HG02840 (cell line): Measurements from ENCODE around the gene DNAJB6.

Source experiments
- ATAC-seq: cut with Tn5 transposase; IDR thresholded peaks from one replicate; pipeline ENCODE4 v1.9.1; 2021; ENCODE audit warnings: mild to moderate bottlenecking, moderate library complexity, moderate number of reproducible peaks; ENCODE audit not compliant: unreplicated experiment, low FRiP score

DNAJB6 gene

GRCh38 chr7:157362729-157363128 is 25.9 kb downstream of the DNAJB6 start:
- no peak for ATAC-seq

DNA sequence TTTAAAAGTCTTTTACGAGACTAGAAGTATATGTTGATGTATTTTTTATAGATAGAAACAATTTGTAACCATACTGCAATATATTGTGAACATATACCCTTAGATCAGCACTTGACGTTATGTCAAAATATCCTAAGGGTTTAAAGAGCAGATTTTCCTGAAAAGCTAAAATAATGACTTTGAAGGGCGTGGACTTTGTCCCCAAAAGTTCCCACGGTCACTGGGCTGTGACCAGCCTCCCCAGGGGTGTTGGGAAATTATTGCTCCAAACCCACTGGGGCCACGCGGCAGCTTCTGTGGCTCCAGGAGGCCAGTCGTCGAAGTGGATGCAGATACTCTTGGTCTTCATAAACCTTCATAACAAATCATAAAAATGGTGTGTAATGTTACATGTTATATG is 29.9 kb downstream of the DNAJB6 start:
- ATAC-seq: no peak

DNA sequence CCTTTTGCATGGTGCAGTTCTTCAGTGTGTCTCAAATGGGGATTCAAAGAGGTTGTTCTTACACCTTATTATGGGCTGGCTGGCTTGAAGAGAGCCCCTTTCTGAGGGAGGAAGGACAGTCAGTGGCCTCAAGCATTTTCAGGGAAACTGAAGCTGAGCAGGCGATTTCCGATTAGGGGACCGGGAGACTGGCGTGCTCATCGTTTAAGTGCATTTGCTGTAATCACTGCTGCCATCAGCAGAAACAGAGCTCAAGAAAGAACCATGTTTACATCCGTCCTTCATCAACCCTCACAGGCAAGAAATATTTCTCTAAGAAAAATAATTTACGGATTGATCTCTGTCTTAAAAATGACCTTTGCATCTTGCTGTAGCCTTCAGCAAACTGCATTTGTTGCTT is 32.2 kb downstream of the DNAJB6 start:
- ATAC-seq: no peak

GRCh38 chr7:157370742-157371141 is 33.9 kb downstream of the DNAJB6 start:
- ATAC-seq: no peak

- ATAC-seq: no peak
Measured at GRCh38 chr7:157371296-157371695, 34.5 kb downstream of the DNAJB6 start.

DNA sequence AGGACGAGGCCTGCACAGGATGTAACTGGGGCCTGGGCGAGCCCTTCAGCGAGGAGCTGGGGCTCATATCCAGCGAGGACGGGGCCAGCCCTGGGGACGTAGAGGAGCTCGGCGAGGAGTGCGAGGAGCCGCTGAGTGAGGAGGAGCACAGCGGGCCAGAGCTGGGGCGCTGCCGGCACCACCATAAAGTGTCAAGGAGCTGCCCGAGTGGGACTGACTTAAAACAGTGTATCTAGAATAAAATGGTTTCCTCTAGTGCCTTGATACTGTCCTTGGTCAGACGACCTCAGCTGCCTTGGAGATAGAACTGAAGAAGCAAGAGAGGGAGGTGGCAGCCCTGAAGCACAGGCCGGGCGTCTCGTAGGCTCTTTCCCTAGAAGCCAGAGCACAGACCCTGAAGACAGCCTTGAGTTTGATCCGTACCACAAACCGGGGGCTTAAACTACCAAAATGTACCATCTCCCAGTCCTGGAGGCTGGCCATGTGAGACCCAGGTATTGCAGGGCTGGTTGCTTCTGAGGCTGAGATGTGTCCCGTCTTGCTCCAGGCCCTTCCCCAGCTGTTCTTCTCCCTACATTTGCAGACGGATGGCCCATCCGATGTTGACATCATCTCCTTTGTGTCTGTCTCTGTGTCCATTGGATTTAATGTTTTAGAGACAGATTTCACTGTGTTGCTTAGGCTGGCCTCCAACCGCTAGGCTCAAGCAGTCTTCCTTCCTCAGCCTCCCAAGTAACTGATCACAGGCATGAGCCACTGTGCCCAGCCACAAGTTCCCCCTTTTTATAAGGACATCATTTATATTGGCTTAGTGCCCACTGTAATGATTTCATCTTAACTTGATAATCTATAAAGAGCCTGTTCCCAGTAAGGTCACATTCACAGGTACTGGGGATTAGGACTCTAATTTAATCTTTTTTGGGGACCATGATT is 35.8 kb downstream of the DNAJB6 start:
- ATAC-seq: no peak

DNA sequence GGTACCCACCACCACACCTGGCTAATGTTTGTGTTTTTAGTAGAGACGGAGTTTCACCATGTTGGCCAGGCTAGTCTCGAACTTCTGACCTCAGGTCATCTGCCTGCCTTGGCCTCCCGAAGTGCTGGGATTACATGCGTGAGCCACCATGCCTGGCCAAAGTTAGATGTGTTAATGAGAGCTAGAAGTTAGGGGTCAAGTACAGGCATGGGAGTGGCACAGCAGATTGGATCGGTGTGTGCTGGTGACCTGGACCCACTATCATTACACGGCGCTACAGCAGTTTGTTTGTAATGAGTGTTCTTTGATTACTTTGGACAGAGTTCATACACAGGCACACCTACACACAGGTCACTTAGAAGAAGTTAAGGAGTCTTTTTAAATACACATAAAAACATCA is 36.7 kb downstream of the DNAJB6 start:
- no peak for ATAC-seq

- no peak for ATAC-seq
Measured at GRCh38 chr7:157375410-157375809, 38.6 kb downstream of the DNAJB6 start.

DNA sequence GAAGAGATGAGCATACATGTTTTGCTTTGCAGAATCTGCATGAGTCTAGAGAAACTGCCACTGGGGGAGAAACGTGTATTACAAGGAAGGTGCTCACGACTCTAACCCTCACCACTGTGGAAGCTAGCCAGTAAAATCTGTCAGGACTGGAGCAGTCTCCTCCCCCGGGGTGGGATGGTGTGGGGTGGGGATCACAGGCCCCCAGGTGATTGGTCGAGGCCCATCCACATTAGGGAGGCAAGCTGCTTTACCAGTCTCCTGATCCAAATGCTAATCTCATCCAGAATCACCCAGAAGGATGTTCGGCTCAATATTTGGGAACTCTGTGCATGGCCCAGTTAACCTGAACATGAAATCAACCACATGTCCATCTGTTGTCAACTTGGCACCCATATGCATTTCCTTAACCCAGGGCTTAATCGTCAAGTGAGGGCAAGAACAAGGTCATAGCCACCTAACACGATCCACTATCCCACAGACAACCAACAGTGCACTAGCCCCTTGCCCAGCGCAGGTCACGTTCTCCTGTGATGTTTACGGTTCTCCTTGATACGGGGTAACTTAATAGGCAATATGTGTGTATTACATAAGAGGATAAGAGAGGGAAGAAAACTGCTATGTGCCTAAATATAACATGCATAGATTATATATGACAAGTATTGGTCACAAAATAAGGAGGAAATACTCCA is 40.8 kb downstream of the DNAJB6 start:
- ATAC-seq: no peak

DNA sequence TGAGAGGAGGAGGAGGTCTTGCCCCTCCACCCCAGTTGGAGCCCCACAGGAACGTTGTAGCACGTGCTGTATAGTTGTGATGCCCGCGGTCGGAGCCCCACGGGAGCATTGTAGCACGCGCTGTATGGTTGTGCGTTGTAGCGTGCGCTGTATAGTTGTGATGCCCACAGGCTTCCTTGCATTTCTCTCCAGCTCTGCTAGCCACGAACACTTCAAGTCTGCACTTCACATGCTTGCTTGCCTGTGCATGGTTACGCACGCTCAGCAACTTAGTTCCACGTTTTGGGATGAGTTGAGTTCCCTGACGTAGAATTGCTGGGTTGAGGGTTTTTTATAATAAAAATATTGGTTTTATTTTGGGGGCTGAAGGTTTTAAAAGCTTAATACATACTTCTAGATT is 41.6 kb downstream of the DNAJB6 start:
- no peak for ATAC-seq

DNA sequence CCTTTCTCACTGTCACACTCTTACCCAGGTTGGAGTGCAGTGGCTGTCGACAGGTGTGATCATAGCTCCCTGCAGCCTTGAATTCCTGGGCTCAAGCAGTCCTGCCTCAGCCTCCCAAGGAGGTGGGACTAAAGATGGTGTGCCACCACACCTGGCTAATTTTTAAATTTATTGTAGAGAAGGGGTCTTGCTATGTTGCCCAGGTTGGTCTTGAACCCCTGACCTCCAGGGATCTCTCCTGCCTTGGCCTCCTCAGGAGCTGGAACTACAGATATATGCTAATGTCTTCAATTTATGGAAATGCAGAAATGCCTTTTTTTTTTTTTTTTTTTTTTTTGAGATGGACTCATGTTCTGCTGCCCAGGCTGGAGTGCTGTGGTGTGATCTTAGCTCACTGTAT is 42.7 kb downstream of the DNAJB6 start:
- ATAC-seq: no peak

- ATAC-seq: no peak
Measured at GRCh38 chr7:157380416-157380815, 43.6 kb downstream of the DNAJB6 start.

- ATAC-seq: no peak
Measured at GRCh38 chr7:157383868-157384267, 47.1 kb downstream of the DNAJB6 start.

- no peak for ATAC-seq
Measured at GRCh38 chr7:157384301-157384700, 47.5 kb downstream of the DNAJB6 start.

GRCh38 chr7:157386979-157387800 is 50.4 kb downstream of the DNAJB6 start:
- ATAC-seq: no peak

DNA sequence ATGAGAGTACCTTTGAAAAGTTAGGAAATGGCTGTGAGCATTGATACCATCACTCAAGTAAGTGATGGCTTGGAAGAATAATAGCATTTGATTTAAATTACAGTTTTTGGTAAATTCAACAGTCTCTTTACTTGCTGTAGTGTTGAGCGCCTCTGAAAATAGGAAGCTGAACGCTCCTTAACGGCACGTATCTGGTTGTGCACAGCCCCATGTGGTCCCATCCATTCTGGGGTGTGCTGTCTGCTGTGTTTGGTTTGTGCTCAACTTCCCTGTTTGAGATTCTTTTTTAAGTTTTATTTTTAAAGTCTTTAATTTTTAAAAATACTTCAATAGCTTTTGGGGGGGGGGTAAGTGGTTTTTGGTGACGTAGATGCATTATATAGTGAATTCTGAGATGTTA is 51.5 kb downstream of the DNAJB6 start:
- ATAC-seq: no peak

GRCh38 chr7:157389951-157390730 is 53.3 kb downstream of the DNAJB6 start:
- no peak for ATAC-seq

DNA sequence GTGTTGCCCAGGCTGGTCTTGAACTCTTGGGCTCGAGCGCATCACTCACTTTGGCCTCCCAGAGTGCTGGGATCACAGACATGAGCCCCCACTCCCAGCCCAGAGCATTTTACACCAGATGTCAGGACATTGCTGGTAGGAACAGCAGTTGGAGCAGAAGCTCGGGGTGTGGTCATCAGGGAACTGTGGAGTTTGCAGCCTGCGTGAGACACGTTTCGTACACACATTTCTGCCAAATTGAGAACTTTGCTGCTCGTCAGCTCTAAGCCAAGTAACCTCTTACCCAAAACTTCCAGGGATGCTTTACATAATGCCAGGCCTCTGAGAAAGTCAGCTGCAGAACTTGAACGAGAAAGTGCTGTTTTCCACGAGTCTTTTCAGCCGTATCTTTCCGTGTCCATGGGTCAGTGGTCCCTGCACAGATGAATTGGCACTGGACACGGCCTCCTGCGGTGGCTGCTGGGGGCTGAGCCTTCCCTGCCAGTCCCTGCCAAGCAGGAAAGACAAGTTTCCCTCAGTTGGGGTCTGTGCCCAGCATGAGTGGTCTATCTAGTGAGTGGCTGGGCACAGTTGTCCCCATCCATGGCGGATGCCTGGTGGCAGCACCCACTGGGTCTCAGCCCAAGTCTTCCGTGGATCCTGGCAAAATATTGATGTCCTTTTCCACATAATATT is 54.4 kb downstream of the DNAJB6 start:
- ATAC-seq: no peak

GRCh38 chr7:157392256-157393037 is 55.6 kb downstream of the DNAJB6 start:
- ATAC-seq: no peak
